ENCODE data around the gene SNAPC2. TPM values are rescaled to one million over a fixed set of nuclear protein-coding genes. Genes with fewer than 3 reads are reported as not detected.
A peak's percentile ranks its signal among the peaks of the same experiment; 100 is the strongest.

Gene SNAPC2
- total RNA-seq, 2 experiments from 2014 or later: 9.9 to 10.9 TPM

DNA sequence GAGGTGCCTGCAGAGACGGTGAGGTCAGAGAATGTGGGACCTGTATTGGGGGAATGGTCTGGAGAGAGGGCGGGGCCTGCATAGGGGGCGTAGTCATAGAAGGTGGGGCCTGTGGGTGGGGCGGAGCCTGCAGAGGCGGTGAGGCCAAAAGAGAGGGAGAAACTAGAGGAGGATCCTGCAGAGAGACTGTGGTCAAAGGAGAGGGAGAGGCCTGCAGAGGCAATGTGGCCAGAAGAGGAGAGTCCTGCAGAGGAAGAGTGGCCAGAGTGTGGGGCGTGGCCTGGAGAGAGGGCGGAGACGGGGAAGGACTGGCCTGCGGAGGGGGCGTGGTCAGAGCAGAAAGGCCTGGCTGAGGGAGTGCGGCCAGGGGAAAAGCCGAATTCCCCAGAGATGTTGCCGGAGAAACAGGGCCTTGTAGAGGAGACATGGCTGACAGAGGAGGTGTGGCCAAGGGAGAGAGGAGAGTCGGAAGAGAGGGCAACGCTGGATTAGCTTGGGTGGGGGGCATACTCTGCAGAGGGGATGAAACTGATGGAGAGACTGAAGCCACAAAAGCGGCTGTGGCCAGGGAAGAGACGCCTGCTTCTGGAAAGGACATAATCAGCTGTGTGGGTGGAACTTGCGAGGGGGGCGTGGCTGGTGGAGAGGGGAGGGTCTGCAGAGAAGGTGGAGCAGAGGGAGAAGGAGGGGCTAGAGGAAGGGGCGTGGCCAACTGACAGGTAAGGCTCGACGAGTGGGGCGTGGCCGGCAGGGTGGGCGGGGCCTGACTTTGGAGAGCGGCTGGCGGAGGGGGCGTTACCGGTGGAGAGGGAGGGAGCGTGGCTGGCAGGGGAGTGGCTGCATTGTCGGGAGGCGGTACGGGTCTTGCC, 48.5 kb upstream of the SNAPC2 start:
- no peak overlapping the region for H3K4me3 ChIP-seq (ENCODE audit: low read length)
- ATAC-seq (ENCODE audit: poor library complexity) (peak; percentile 25), DNase-seq (peak; percentile 56 to 96 (median 80))
- peaks cover 34% of the 10 kb centered on the region for H3K27me3 Mint-ChIP-seq
- no peak overlapping the region for H3K27ac ChIP-seq (ENCODE audit: low read depth in 1 of 2, low read length in 2 of 2)
- H3K9me3 ChIP-seq (ENCODE audit: control insufficient read depth in 1 of 2, insufficient read depth in 1 of 2, low read length in 2 of 2): peaks cover 0 to 43% of the 10 kb centered on the region in 2 experiments
- H3K36me3 Mint-ChIP-seq (ENCODE audit: low read depth): no peaks in the 10 kb centered on the region
- TF ChIP-seq, protein P1, sequence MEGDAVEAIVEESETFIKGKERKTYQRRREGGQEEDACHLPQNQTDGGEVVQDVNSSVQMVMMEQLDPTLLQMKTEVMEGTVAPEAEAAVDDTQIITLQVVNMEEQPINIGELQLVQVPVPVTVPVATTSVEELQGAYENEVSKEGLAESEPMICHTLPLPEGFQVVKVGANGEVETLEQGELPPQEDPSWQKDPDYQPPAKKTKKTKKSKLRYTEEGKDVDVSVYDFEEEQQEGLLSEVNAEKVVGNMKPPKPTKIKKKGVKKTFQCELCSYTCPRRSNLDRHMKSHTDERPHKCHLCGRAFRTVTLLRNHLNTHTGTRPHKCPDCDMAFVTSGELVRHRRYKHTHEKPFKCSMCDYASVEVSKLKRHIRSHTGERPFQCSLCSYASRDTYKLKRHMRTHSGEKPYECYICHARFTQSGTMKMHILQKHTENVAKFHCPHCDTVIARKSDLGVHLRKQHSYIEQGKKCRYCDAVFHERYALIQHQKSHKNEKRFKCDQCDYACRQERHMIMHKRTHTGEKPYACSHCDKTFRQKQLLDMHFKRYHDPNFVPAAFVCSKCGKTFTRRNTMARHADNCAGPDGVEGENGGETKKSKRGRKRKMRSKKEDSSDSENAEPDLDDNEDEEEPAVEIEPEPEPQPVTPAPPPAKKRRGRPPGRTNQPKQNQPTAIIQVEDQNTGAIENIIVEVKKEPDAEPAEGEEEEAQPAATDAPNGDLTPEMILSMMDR (IDR thresholded peaks at IDR 0.05): no peak
- peaks cover 28% of the 10 kb centered on the region in 2 experiments for H3K27me3 ChIP-seq (ENCODE audit: control insufficient read depth in 1 of 2, insufficient read depth in 2 of 2, low read length in 2 of 2)
- ChIA-PET CTCF (no interaction called here), POLR2A (interaction anchor here (1.1 kb wide), 2 partner anchors 32 to 49 kb away, joined by 3 read pairs; partner anchors contain the start of genes MAP2K7 and SNAPC2)
- H3K4me3 Mint-ChIP-seq: peak overlapping the region; percentile 57
- H3K4me1 Mint-ChIP-seq (ENCODE audit: low read depth): peaks cover 35% of the 10 kb centered on the region
- intact Hi-C loops (cut with DNase I, micrococcal nuclease): loop anchor here in 1 of 2 experiments (2.0 kb wide), 1 partner anchor 31 kb away; the partner anchor contains the start of gene MAP2K7
- no peaks in the 10 kb centered on the region for H3K36me3 ChIP-seq (ENCODE audit: insufficient read depth, low read length)
- no peaks in the 10 kb centered on the region for H3K9me3 Mint-ChIP-seq
- H3K4me1 ChIP-seq (ENCODE audit: insufficient read depth, low read length): peaks cover 62% of the 10 kb centered on the region
- H3K27ac Mint-ChIP-seq: peak overlapping the region; percentile 18

DNA sequence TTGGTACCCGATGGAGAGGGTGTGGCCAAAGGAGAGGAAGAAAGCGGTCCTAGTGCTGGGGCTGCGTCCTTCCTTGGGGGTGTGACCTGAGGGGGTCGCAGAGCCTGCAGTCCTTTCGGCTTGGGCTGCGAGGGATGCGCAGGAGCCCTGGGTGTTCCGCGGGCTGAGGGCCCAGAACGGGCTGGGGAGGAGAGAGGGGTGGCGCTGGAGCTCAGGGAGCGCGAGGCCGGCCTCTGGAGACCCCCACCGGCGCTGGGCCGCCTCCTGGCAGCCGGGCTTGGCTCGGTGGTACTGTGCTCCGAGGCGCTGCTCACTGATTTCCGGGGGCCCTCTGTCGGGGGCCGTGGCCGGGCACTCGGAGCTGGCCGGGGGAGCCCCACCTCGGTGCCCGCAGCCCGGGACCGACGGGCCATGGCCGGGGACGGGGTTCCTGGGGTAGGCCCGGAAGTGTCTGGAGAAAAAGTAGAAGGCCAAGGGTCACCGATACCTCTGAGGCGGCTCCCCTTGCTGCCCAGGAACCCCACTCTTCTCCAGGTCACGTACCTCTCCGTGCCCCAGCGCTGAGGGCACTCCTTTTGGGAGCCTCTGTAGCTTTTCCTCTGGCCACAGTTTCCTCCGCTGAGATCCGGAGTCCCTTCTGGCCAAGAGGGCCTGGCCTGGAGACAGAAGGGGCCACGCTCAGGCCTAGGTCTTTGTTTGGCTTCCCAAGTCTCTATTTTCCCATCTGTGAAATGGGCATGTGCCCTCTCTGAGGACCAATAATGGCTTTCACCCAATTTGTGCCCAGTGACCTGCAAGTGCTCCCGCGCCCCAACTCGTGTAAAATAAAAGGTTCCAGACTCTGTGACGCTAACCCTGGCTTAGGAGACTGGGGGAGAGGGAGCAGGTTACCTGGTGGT, 47.6 kb upstream of the SNAPC2 start:
- peaks cover 62% of the 10 kb centered on the region for H3K4me1 ChIP-seq (ENCODE audit: insufficient read depth, low read length)
- CTCF ChIA-PET: no interaction called here

More for the DNA sequence above, 47.6 kb upstream of the SNAPC2 start:
- intact Hi-C loops (cut with DNase I, micrococcal nuclease): loop anchor here in 1 of 2 experiments (2.0 kb wide), 1 partner anchor 30 kb away; the partner anchor contains the start of gene MAP2K7
- ATAC-seq (ENCODE audit: poor library complexity) (no peak), DNase-seq (peak in 1 of 14 experiments; percentile 26)
- Histone ChIP-seq H3K27ac (ENCODE audit: low read depth in 1 of 2, low read length in 2 of 2) (no peak overlapping the region), H3K4me3 (ENCODE audit: low read length) (no peak overlapping the region), H3K9me3 (ENCODE audit: control insufficient read depth in 1 of 2, insufficient read depth in 1 of 2, low read length in 2 of 2) (peaks cover 0 to 43% of the 10 kb centered on the region in 2 experiments), H3K36me3 (ENCODE audit: insufficient read depth, low read length) (no peaks in the 10 kb centered on the region), H3K27me3 (ENCODE audit: control insufficient read depth in 1 of 2, insufficient read depth in 2 of 2, low read length in 2 of 2) (peaks cover 22 to 27% of the 10 kb centered on the region in 2 experiments)
- H3K4me1 Mint-ChIP-seq (ENCODE audit: low read depth): peaks cover 35% of the 10 kb centered on the region
- TF ChIP-seq, protein P1 (IDR thresholded peaks at IDR 0.05): no peak
- H3K4me3 Mint-ChIP-seq: peak overlapping the region; percentile 57
- peak overlapping the region; percentile 18 for H3K27ac Mint-ChIP-seq
- no peaks in the 10 kb centered on the region for H3K9me3 Mint-ChIP-seq
- POLR2A ChIA-PET: interaction anchor here (1.1 kb wide), 1 partner anchor 48 kb away, joined by 3 read pairs; the partner anchor contains the start of gene SNAPC2
- no peaks in the 10 kb centered on the region for H3K36me3 Mint-ChIP-seq (ENCODE audit: low read depth)
- H3K27me3 Mint-ChIP-seq: peaks cover 34% of the 10 kb centered on the region
